IPS DF 6.9 (cell line): ENCODE results near the gene FAM120AOS.
"Not testable (repeated sequence)": the region's sequence is repeated elsewhere in the genome, so short reads cannot be mapped to it uniquely, and the experiment has no call there.

Source experiments
- DNase-seq: peaks from one replicate; pipeline ENCODE4 v3.0.0-alpha.2; 2013; ENCODE audit warnings: low read depth, low spot score
- H3K27ac ChIP-seq: one replicate; pipeline ENCODE4 v1.5.1; 2013; ENCODE audit warnings: low read length, control low read depth
- H3K27me3 ChIP-seq: 2 replicates; pipeline ENCODE4 v1.6.1; 2013; ENCODE audit warnings: mild to moderate bottlenecking, low read length; ENCODE audit not compliant: control insufficient read depth, insufficient read depth
- H3K36me3 ChIP-seq: 2 replicates; pipeline ENCODE4 v1.6.1; 2013; ENCODE audit warnings: low read length; ENCODE audit not compliant: control insufficient read depth, insufficient read depth
- H3K4me1 ChIP-seq: 2 replicates; pipeline ENCODE4 v1.6.1; 2013; ENCODE audit warnings: low read length; ENCODE audit not compliant: control insufficient read depth, insufficient read depth
- H3K4me3 ChIP-seq: 2 replicates; pipeline ENCODE4 v1.5.1; 2013; ENCODE audit warnings: mild to moderate bottlenecking, low read length
- H3K9me3 ChIP-seq: 2 replicates; pipeline ENCODE4 v1.6.1; 2013; ENCODE audit warnings: low read length, inconsistent platforms; ENCODE audit not compliant: control insufficient read depth, insufficient read depth
- whole genome bisulfite sequencing: extraction: QIAGEN DNeasy Blood & Tissue Kit; methylation state at CpG from one replicate; pipeline ENCODE4 v1.1.7; 2013; ENCODE audit warnings: mixed read lengths, missing lambda C conversion rate; ENCODE audit not compliant: insufficient read length, insufficient coverage; 5-methylcytosine and 5-hydroxymethylcytosine counted together

FAM120AOS gene

DNA sequence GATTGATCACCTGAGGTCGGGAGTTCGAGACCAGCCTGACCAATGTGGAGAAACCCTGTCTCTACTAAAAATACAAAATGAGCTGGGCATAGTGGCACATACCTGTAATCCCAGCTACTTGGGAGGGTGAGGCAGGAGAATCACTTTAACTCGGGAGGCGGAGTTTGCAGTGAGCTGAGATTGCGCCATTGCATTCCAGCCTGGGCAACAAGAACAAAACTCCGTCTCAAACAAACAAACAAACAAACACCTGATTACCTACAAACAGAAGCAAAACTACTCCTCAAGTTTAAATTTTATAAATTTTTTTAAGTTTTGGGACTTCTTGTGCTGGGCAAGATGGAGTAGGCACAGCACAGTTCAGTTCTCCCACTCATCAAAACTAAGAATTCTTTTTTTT is 14.1 kb downstream of the FAM120AOS start:
- DNase-seq, H3K4me1 ChIP-seq, H3K27ac ChIP-seq, H3K27me3 ChIP-seq, H3K9me3 ChIP-seq, H3K4me3 ChIP-seq, H3K36me3 ChIP-seq: not testable (repeated sequence)
- no CpG with 5 or more reads among the region's 6 CpGs for WGBS

DNA sequence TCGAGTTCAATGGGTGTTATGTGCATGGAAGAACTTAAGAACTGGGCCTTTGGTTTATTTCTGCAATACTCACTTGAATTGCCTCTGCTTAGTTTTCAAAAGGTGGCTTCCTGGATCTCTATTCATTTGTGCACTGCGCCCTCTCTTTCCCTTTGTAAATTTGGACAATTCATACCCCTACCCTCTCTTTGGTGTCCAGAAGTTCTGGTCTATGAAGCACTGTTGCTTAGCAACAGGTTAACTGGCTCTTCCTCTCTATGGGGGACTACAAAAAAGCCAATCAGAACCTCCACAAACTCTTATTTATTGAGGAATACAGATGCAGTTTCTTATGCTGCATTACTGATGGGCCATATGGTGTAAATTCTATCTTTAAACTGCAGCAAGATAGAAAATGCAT is 15.4 kb downstream of the FAM120AOS start:
- Histone ChIP-seq H3K27ac (no peak overlapping the region), H3K27me3 (no peaks in the 10 kb centered on the region), H3K9me3 (no peaks in the 10 kb centered on the region), H3K4me1 (no peaks in the 10 kb centered on the region), H3K4me3 (no peak overlapping the region), H3K36me3 (no peaks in the 10 kb centered on the region)
- DNase-seq: no peak
- WGBS: no CpG with 5 or more reads among the region's 2 CpGs

DNA sequence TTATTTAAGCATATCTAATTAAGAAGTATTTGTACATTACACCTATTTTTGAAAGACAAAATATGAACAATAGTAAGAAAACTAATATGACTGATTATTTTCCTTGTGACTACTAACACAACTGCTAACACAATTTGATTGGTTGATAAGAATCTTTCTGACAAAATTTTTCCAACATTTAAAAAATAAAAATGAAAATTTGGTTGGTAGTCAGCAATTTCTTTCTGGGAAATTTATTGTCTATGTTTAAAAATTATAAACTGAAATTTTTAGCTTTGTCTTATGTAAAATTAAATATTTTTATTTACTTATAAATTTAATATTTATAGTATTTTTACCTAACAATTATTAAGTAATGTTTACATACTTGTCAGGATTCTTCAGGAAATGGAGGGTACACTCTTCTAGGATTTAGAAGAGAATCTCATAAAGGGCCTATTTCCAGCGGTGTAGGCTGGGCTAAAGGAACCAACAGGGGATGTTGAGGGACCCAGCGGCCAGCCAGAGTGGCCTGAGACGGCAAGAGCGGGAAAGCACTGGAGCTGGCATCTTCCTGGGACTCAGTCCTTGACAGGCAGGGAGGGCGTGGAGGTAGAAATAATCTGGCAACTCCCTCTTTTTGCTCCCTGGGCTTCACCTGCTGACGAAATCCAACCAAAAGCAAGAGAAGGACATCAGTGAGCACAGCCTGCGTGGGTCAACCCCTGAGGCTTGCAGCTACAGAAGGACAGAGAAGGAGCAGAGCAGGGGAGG is 16.6 kb downstream of the FAM120AOS start:
- DNase-seq: no peak
- no peaks in the 10 kb centered on the region for H3K36me3 ChIP-seq
- no CpG with 5 or more reads among the region's 7 CpGs for WGBS
- no peak overlapping the region for H3K27ac ChIP-seq
- no peaks in the 10 kb centered on the region for H3K9me3 ChIP-seq
- no peaks in the 10 kb centered on the region for H3K27me3 ChIP-seq
- H3K4me1 ChIP-seq: no peaks in the 10 kb centered on the region
- H3K4me3 ChIP-seq: no peak overlapping the region

DNA sequence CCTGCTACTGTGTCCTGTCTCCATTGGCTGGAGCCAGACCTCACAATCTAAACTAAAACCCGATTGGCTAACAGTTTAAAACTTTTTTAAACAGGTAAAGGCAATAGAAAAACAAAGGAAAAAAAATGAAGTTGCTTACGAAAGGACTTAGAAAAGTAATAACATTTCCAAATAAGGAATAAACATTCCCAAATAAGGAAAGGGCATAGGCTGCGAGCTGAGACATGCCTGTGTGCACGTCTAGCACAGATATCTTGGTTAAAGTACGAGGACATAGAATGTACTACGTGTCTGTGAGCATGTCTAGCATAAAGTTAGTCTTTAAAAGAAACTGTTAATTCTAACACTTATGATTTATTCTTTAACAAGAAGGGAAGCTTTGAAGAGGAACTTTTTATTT is 17.2 kb downstream of the FAM120AOS start:
- no peaks in the 10 kb centered on the region for H3K9me3 ChIP-seq
- H3K36me3 ChIP-seq: no peaks in the 10 kb centered on the region
- H3K27me3 ChIP-seq: no peaks in the 10 kb centered on the region
- no peak for DNase-seq
- no peaks in the 10 kb centered on the region for H3K4me1 ChIP-seq
- no CpG with 5 or more reads among the region's 6 CpGs for WGBS
- H3K4me3 ChIP-seq: no peak overlapping the region
- no peak overlapping the region for H3K27ac ChIP-seq

DNA sequence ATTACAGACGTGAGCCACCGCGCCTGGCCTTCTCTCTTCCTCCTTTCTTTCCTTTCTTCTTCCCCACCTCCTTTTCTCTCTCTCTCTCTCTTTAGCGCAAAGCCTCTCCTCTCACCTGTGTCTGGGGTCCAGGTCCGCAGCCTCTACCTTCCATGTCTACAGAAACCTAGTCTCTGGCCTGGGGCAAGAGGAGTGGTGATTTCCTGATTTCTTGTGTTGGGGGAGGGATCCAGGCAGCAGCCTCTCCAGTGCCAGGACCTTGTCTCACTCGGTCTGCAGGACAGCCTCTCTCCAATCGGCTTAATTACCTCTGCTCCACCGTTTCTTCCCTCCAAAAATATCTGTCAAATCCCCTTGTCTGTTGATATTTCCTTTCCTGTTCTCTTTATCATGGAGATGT is 18.0 kb downstream of the FAM120AOS start:
- no CpG with 5 or more reads among the region's 8 CpGs for WGBS
- Histone ChIP-seq H3K27ac (no peak overlapping the region), H3K36me3 (no peaks in the 10 kb centered on the region), H3K27me3 (no peaks in the 10 kb centered on the region), H3K4me1 (no peaks in the 10 kb centered on the region), H3K9me3 (no peaks in the 10 kb centered on the region), H3K4me3 (no peak overlapping the region)
- no peak for DNase-seq

DNA sequence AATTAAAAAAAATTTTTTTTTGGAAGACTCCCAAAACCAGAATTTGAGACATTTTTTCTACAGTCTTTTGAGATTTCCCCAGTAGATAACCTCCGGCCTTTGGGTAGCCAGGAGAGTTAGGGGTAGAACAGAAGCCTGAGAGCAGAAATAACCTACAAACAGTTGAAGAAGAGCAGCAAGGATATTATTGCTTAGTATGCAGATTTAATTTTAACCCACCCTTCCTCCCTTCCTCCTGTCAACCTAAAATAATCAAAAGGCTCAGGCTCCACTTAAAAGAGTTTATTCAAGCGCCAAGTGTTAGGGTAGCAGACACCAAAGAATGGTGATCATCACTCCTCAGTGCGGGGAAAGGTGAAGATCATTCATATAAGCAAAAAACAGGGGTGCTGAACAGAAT is 19.3 kb downstream of the FAM120AOS start:
- no peaks in the 10 kb centered on the region for H3K36me3 ChIP-seq
- H3K4me3 ChIP-seq: no peak overlapping the region
- no peaks in the 10 kb centered on the region for H3K27me3 ChIP-seq
- H3K27ac ChIP-seq: no peak overlapping the region
- DNase-seq: no peak
- no CpG with 5 or more reads among the region's 3 CpGs for WGBS
- H3K4me1 ChIP-seq: no peaks in the 10 kb centered on the region
- H3K9me3 ChIP-seq: no peaks in the 10 kb centered on the region

DNA sequence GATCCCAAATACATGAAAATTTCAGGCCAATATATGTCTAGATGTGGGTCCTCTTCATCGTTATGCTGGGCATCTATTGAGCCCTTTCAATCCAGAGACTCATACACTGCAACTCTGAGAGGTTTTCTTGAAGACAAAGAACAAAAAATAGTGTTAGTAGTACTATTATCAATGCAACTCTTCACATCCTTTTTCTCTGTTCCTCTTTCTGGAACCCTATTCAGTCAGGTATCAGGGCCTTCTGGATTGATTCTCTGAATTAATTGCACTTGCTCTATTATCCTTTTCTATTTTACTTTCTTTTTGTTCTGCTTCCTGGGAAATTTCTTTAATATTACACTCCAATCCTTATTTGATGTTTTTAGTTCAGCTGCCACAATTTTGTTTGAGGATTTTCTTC is 20.4 kb downstream of the FAM120AOS start:
- DNase-seq: no peak
- Histone ChIP-seq H3K4me3 (no peak overlapping the region), H3K9me3 (no peaks in the 10 kb centered on the region), H3K27ac (no peak overlapping the region), H3K36me3 (no peaks in the 10 kb centered on the region), H3K4me1 (no peaks in the 10 kb centered on the region), H3K27me3 (no peaks in the 10 kb centered on the region)
- no CpG with 5 or more reads among the region's 1 CpG for WGBS

DNA sequence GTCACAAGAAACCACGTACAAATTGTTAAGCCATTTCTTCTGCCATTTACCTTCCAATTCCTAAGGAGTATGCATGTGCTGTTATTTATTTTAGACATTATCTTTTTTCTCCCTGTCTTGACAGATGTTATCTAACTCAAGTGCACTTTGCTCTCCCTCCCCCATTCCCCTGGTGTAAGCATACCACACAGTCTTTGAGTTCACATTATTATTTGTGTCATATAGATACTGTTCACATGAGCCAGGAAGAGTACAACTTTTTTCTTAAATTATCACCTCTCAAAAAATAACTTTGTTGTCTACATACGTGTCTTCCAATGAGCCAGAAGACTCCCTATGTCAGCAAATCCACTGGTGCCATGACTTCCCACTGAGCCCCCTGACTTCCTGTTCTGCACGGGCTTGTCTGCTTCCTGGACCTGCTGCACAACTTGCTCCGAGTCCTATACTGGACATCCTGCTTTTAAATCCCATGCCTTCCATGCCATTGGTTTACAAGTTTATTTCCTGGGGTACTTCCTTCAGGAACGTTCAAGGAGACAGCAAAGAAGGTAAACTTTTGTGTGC is 21.8 kb downstream of the FAM120AOS start:
- no peaks in the 10 kb centered on the region for H3K36me3 ChIP-seq
- no peak for DNase-seq
- whole genome bisulfite sequencing: no CpG with 5 or more reads among the region's 5 CpGs
- no peak overlapping the region for H3K27ac ChIP-seq
- no peaks in the 10 kb centered on the region for H3K9me3 ChIP-seq
- H3K4me3 ChIP-seq: no peak overlapping the region
- H3K4me1 ChIP-seq: no peaks in the 10 kb centered on the region
- no peaks in the 10 kb centered on the region for H3K27me3 ChIP-seq

DNA sequence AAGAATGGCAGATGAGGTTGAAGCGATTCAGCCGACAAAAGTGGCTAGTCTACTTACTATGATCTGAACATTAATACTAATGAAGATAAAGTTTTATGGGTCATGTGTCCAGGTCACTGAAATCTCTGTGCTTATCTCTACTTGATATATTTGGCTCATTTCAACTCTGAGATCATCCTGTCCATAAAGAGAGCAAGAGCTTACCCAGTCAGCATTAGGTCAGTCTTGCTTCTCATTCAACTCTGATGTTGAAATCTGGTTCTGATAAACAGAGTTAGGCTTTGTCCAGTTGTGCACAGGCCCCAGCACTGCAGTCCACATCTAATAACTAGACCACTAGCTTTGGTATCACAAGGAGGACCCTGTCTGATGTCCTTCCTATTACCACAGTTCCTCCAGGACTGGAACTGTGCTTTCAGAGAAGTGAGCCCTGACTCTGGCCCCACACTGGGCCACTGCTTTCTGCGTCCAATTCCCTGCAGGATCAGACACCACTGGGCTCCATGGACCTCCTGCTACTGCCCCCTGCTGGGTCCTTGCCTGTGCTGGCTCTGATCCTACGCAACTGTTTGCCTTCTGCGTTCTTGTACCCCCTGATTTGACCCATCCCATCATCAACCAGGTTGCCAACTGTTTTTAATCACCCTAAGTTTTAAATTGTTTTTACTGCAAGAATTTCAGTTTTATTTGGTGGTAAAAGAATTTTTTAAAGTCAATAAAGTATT is 25.6 kb downstream of the FAM120AOS start:
- no peaks in the 10 kb centered on the region for H3K27me3 ChIP-seq
- no peak for DNase-seq
- no peaks in the 10 kb centered on the region for H3K36me3 ChIP-seq
- WGBS: no CpG with 5 or more reads among the region's 5 CpGs
- H3K27ac ChIP-seq: no peak overlapping the region
- H3K9me3 ChIP-seq: no peaks in the 10 kb centered on the region
- no peak overlapping the region for H3K4me3 ChIP-seq
- no peaks in the 10 kb centered on the region for H3K4me1 ChIP-seq

DNA sequence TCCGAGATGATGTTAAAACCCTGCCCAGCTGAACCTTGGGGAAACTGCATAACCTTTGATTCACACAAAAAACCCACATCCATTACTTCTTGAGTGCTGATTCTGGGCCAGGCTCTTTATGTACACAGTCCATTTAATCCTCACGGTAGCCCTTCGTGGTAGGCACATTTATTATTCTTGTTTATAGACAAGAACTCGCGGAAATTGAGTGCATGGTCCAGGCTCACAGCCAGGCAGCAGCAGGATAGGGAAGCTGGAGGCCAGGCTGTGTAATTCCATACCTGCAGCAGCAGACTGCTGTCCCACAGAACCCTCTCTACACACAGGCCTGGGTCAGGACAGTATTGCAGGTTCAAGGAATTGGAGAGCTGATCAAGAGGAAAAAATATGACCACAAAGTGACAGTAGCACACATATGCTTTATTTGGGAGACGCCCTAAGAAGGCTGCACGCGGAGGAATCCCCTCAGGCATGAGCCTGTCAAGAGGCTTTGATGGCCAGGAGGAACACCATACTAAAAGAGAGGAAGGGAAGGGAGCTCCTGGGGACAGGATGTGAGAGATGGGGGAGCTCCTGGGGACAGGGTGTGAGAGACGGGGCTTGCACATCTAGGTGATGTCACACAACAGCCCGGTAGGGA is 30.3 kb downstream of the FAM120AOS start:
- DNase-seq: no peak

More for the DNA sequence above, 30.3 kb downstream of the FAM120AOS start:
- Histone ChIP-seq H3K4me3 (no peak overlapping the region), H3K27ac (no peak overlapping the region), H3K36me3 (no peaks in the 10 kb centered on the region), H3K9me3 (no peaks in the 10 kb centered on the region), H3K4me1 (no peaks in the 10 kb centered on the region), H3K27me3 (no peaks in the 10 kb centered on the region)
- no CpG with 5 or more reads among the region's 10 CpGs for WGBS
